GM12878 (cell line): Measurements from ENCODE around the gene PBRM1. TPM values are rescaled to one million over a fixed set of nuclear protein-coding genes. Genes with fewer than 3 reads are reported as not detected.

ENCODE experiments used
- ATAC-seq: fragments of 200-7000 bp; cut with Tn5 transposase; 3 replicates; pipeline ENCODE4 v1.9.1; 2020; ENCODE audit warnings: mild to moderate bottlenecking, moderate library complexity
- BruUV-seq: library from RNA; stranded (reverse); fragments of 400-500 nt; replicated peaks from 2 replicates; lab custom pipeline; 2021; lab: Mats Ljungman, UMichigan
- CTCF ChIA-PET: fragments of 300-600 bp; sonication (Branson Sonifier 250); formaldehyde crosslinking; extraction: SDS; loops from one replicate; lab custom pipeline; 2021; ENCODE audit warnings: inconsistent platforms; lab: Yijun Ruan, JAX
- POLR2A ChIA-PET: fragments of 350-600 bp; formaldehyde crosslinking; extraction: SDS; loops from one replicate; lab custom pipeline; 2021; ENCODE audit warnings: inconsistent platforms; lab: Charles Lee
- RAD21 ChIA-PET: fragments of 300-600 bp; sonication (Branson Sonifier 250); formaldehyde crosslinking; loops from one replicate; lab custom pipeline; 2023; ENCODE audit warnings: antibody characterized with exemption; ENCODE audit not compliant: unreplicated experiment; lab: Charles Lee
- SMC1A ChIA-PET: fragments of 300-600 bp; sonication (Branson Sonifier 250); formaldehyde crosslinking; loops from one replicate; lab custom pipeline; 2023; ENCODE audit not compliant: unreplicated experiment, uncharacterized antibody; lab: Charles Lee
- DNase-seq: peaks from one replicate; pipeline ENCODE4 v3.0.0-alpha.2; 2011; ENCODE audit warnings: low read depth, low spot score
- FAIRE-seq: peaks from 3 replicates; lab custom pipeline; 2011; peaks lifted over from hg19 to GRCh38; lab: Jason Lieb, UNC
- H2AFZ ChIP-seq: 2 replicates; pipeline ENCODE4 v1.6.0; 2011; ENCODE audit warnings: low read depth, low read length, control low read depth; ENCODE audit not compliant: control insufficient read depth
- H3K27ac ChIP-seq: 2 replicates; pipeline ENCODE4 v1.5.1; 2011; ENCODE audit warnings: control low read depth; ENCODE audit not compliant: control insufficient read depth, insufficient read depth
- H3K27me3 ChIP-seq, 2 experiments: replicated peaks in 1 of 2; 2 replicates each; pipeline versions ENCODE4 v1.6.0 to v1.6.1; 2011; ENCODE audit warnings: low read length in 1 of 2; ENCODE audit not compliant: control insufficient read depth in 2 of 2, insufficient read depth in 2 of 2
- H3K36me3 ChIP-seq, 2 experiments: 2 replicates each; pipeline ENCODE4 v1.5.1; 2011; ENCODE audit warnings: low read length in 1 of 2; ENCODE audit not compliant: control insufficient read depth in 2 of 2, insufficient read depth in 2 of 2
- H3K4me1 ChIP-seq: 2 replicates; pipeline ENCODE4 v1.6.1; 2011; ENCODE audit warnings: mild to moderate bottlenecking, low read length, moderate library complexity, mixed read lengths; ENCODE audit not compliant: control insufficient read depth, insufficient read depth
- H3K4me2 ChIP-seq: 2 replicates; pipeline ENCODE4 v1.6.0; 2011; ENCODE audit warnings: control low read depth; ENCODE audit not compliant: control insufficient read depth, insufficient read depth
- H3K4me3 ChIP-seq: fragments of 200-600 bp; sonication (generic); 2 replicates; pipeline ENCODE4 v1.5.1; 2016
- H3K79me2 ChIP-seq: 2 replicates; pipeline ENCODE4 v1.6.0; 2011; ENCODE audit warnings: low read length; ENCODE audit not compliant: control insufficient read depth, insufficient read depth
- H3K9ac ChIP-seq: 2 replicates; pipeline ENCODE4 v1.8.0; 2011; ENCODE audit warnings: low read length, control low read depth, mixed read lengths; ENCODE audit not compliant: control insufficient read depth, insufficient read depth
- H3K9me3 ChIP-seq: replicated peaks from 3 replicates; pipeline ENCODE4 v1.5.1; 2011; ENCODE audit warnings: mild to moderate bottlenecking, low read length; ENCODE audit not compliant: control insufficient read depth, insufficient read depth
- H4K20me1 ChIP-seq: 2 replicates; pipeline ENCODE4 v1.6.0; 2011; ENCODE audit not compliant: control insufficient read depth, insufficient read depth
- BHLHE40 ChIP-seq, 2 experiments: fragments of 450-650 bp in 1 of 2; IDR thresholded peaks; 2 replicates each; pipeline ENCODE4 v1.6.1; 2011 to 2017; ENCODE audit warnings: low read depth in 2 of 2, borderline replicate concordance in 1 of 2, improper control_type of control experiment in 1 of 2, low read length in 1 of 2, mild to moderate bottlenecking in 1 of 2
- CEBPZ ChIP-seq: fragments of 150-350 bp; IDR thresholded peaks from 2 replicates; pipeline ENCODE4 v1.6.1; 2016; ENCODE audit warnings: low read depth, low read length
- CREB1 ChIP-seq: IDR thresholded peaks from 2 replicates; pipeline ENCODE4 v1.6.1; 2012; ENCODE audit warnings: low read depth, mild to moderate bottlenecking, inconsistent platforms
- ESRRA ChIP-seq: IDR thresholded peaks from 2 replicates; pipeline ENCODE4 v1.6.1; 2012; ENCODE audit warnings: mild to moderate bottlenecking, low read length, improper control_type of control experiment
- IRF3 ChIP-seq: fragments of 450-650 bp; IDR thresholded peaks from 2 replicates; pipeline ENCODE4 v1.6.1; 2014; ENCODE audit warnings: mild to moderate bottlenecking
- NFYA ChIP-seq: IDR thresholded peaks from 2 replicates; pipeline ENCODE4 v1.6.1; 2011; ENCODE audit warnings: low read depth, mild to moderate bottlenecking, low read length, improper control_type of control experiment, borderline replicate concordance
- NFYB ChIP-seq: IDR thresholded peaks from 2 replicates; pipeline ENCODE4 v1.6.1; 2011; ENCODE audit warnings: low read depth, mild to moderate bottlenecking, low read length, improper control_type of control experiment, moderate library complexity; ENCODE audit not compliant: insufficient read depth
- SIX5 ChIP-seq: IDR thresholded peaks from 2 replicates; pipeline ENCODE4 v1.6.1; 2011; ENCODE audit warnings: mild to moderate bottlenecking, low read depth, low read length, moderate library complexity; ENCODE audit not compliant: severe bottlenecking
- SMAD1 ChIP-seq: fragments of 450-650 bp; IDR thresholded peaks from 2 replicates; pipeline ENCODE4 v1.6.1; 2018; ENCODE audit warnings: mild to moderate bottlenecking, low read depth; ENCODE audit not compliant: partially characterized antibody
- WGBS: methylation state at CpG from one replicate; pipeline ENCODE4 v1.1.6; 2016; ENCODE audit warnings: low lambda C conversion rate; ENCODE audit not compliant: insufficient replicate concordance, insufficient coverage; ENCODE audit errors: missing lambda C conversion rate; 5-methylcytosine and 5-hydroxymethylcytosine counted together
- in situ Hi-C: fragments of 300-500 bp; cut with MboI; formaldehyde crosslinking; loops from 9 replicates; pipeline ENCODE4 v1.14.3; 2018; ENCODE audit warnings: mixed read lengths
- intact Hi-C: fragments of 100-400 bp; cut with micrococcal nuclease; formaldehyde crosslinking; loops from one replicate; pipeline ENCODE4 v1.14.2; 2022; ENCODE audit not compliant: unreplicated experiment
- polyA plus RNA-seq, 11 experiments: library from polyadenylated mRNA; depleted of rRNA in 4 of 11; unstranded in 6 of 11; stranded (reverse) in 5 of 11; fragments of >200 nt; fragmentation: Nextera tagmentation in 4 of 11; fragmentation: Illumina TruSeq in 1 of 11; extraction: Ambion mirVana in 4 of 11; extraction: Trizol in 1 of 11; gene quantifications; 1 replicate in 1 of 11; 2 replicates in 10 of 11; pipeline versions ENCODE4 v1.2.1 to v1.2.3, GENCODE V29; 2011 to 2016; ENCODE audit warnings: inconsistent platforms in 2 of 11, missing spikeins in 2 of 11, low read depth in 1 of 11
- total RNA-seq, 4 experiments: library from RNA; depleted of rRNA in 3 of 4; stranded (reverse); fragments of >200 nt in 3 of 4; fragmentation: Illumina TruSeq in 1 of 4; extraction: Trizol in 1 of 4; gene quantifications; 2 replicates each; pipeline versions ENCODE4 v1.2.1 to v1.2.3, GENCODE V29; 2013 to 2021

PBRM1 gene
- total and polyA plus RNA-seq, 10 of the 15 experiments (the other 5 are each of a cell fraction or from before 2014, with no cell fraction given) = 8.9 to 88.9 (median 39.3) TPM

GRCh38 chr3:52520141-52520667 is 165.5 kb downstream of the PBRM1 start (continued):
- TF ChIP-seq IRF3 (no peak), ESRRA (no peak), CREB1 (no peak), SIX5 (no peak), BHLHE40 (IDR thresholded peaks at IDR 0.05; ENCODE audit: borderline replicate concordance in 1 of 2, low read depth in 2 of 2, low read length in 1 of 2) (no peak)

- no TSS peak for BruUV-seq
These were observed 166.1 kb downstream of the PBRM1 start for GRCh38 chr3:52519445-52520140.

More at GRCh38 chr3:52519445-52520140, 166.1 kb downstream of the PBRM1 start:
- Histone ChIP-seq H3K27ac (no peak overlapping the region), H3K4me3 (no peak overlapping the region), H2AFZ (no peak overlapping the region), H3K4me1 (no peaks in the 10 kb centered on the region), H3K9ac (no peak overlapping the region), H3K9me3 (no peaks in the 10 kb centered on the region), H3K4me2 (no peak overlapping the region), H4K20me1 (no peaks in the 10 kb centered on the region), H3K36me3 (peaks cover 0 to 2% of the 10 kb centered on the region in 2 experiments; a peak in 2 of 4 replicates), H3K79me2 (no peaks in the 10 kb centered on the region), H3K27me3 (no peaks in the 10 kb centered on the region; a peak in 1 of 4 replicates)
- no peak for TF ChIP-seq NFYB
- no peak for TF ChIP-seq CEBPZ
- TF ChIP-seq NFYA = no peak
- TF ChIP-seq SMAD1 = no peak
- in situ Hi-C loops = no loop called here
- no peak for ATAC-seq
- no peak for FAIRE-seq
- ChIA-PET POLR2A (no interaction called here), SMC1A (interaction anchor here (0.7 kb wide), 1 partner anchor 151 kb away, joined by 3 read pairs; no protein-coding TSS in a partner anchor), CTCF (interaction anchor here (0.7 kb wide), 1 partner anchor 45 kb away, joined by 3 read pairs; no protein-coding TSS in a partner anchor), RAD21 (no interaction called here)
- 59% methylated on average over 22 of the region's 22 CpGs for WGBS
- DNase-seq = no peak
- intact Hi-C loops = no loop called here
